Measurements from ENCODE around the gene CLASP1.
"Not testable (repeated sequence)": the region's sequence is repeated elsewhere in the genome, so short reads cannot be mapped to it uniquely, and the experiment has no call there.

Gene CLASP1

GRCh38 chr2:121409388-121409787, 239.9 kb downstream of the CLASP1 start:
- DNase-seq: no peak

GRCh38 chr2:121408641-121409040, 240.6 kb downstream of the CLASP1 start:
- DNase-seq: no peak

- no peak for DNase-seq
Measured at GRCh38 chr2:121405233-121405632, 244.0 kb downstream of the CLASP1 start.

DNA sequence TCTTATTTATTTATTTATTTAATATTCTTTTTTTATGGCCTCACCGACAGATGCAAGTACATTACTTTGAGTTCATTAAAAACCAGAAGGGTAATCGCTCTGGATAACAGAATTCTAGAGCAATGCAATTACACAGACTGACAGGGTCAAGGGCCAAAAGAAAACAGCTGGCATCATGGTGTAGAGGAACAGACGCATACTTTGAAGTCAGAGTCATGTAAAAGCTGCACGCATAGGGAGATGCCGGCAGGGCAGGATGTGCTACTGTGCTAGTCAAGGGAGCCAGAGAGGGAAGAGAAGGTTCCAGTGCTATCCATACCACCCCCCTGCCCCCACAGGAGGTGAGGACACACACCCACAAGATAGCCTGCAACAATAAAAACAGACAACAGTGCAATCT, 249.1 kb downstream of the CLASP1 start:
- no peak for DNase-seq

GRCh38 chr2:121398853-121399252, 250.4 kb downstream of the CLASP1 start:
- no peak for DNase-seq

GRCh38 chr2:121390082-121390692, 259.1 kb downstream of the CLASP1 start:
- DNase-seq: no peak

DNA sequence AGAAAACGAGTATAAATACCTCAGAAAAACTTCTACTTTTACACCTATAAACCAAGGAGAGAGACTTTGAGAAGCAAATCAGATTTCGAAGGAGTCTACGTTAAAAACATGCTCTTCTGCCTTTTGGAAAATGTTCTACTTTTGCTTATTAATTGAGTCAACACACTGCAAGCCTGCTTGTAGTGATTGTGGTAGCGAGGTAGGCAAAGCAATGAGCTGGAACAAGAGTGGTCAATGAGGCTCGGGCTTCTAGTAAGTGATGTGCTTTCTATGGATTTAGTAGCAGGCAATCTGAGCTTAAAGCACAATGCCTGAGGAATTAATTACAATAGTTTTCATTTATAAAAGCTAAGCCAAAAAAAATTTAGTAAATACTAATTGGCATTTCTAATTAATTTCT, 260.9 kb downstream of the CLASP1 start:
- no peak for DNase-seq

GRCh38 chr2:121387591-121388325, 261.5 kb downstream of the CLASP1 start:
- no peak for DNase-seq

GRCh38 chr2:121386707-121387106, 262.6 kb downstream of the CLASP1 start:
- no peak for DNase-seq

GRCh38 chr2:121386102-121386501, 263.2 kb downstream of the CLASP1 start:
- no peak for DNase-seq

DNA sequence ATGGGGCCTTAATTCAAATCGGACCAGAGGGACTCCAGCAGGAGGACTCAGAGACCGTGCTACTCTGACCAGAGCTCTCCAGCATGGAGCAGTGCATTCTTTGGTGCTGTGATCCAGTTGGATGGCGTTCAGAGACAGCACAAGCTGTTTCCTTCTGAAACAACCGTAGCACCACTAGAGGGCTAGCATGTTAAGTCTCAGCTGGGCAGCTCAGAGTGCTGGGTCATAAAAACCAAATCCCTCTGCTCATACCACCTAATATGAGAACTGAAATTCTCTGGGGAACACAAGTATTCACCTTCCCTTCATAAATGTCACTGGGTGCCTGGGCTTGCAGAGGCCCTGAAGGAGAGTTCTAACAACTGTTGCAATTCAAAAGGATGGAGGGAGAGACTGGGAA, 266.5 kb downstream of the CLASP1 start:
- DNase-seq: no peak

DNA sequence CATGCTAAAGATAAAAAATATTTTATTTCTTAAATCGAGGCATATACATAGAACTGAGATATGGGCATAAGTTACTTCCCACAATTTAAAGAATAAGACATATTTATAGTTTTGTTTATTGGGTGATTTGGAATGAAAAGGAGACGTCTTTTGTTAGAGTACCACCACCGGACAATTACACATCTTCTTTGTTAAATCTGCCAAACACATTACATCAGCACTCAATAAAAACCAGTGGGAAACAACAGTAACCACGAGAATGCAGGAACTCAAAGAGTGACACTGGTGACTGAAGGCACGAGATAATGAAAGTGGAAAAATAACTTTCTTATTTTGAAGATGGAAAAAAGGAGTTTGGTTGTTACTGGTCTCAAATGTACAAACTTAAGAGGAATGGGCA, 271.6 kb downstream of the CLASP1 start:
- DNase-seq: no peak

DNA sequence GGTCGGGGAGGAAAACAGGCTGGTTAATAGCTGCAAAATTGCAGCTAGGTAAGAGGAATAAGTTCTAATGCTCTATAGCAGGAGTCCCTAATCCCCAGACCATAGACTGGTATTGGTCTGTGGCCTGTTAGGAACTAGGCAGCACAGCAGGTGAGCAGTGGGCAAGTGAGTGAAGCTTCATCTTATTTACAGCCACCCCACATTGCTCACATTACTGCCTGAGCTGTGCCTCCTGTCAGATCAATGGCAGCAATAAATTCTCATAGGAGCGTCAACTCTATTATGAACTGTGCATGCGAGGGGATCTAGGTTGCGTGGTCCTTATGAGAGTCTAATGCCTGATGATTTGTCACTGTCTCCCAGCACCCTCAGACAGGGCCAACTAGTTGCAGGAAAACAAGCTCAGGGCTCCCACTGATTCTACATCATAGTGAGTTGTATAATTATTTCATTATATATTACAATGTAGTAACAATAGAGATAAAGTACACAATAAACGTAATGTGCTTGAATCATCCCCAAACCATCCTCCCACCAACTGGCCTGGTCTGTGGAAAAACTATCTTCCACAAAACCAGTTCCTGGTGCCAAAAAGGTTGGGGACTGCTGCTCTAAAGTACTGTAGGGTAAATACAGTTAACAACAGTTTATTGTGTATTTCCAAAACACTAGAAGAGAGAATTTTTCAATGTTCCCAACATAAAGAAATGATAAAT, 272.6 kb downstream of the CLASP1 start:
- DNase-seq: no peak

- no peak for DNase-seq
Measured at GRCh38 chr2:121375621-121376159, 273.6 kb downstream of the CLASP1 start.

GRCh38 chr2:121374412-121375075, 274.7 kb downstream of the CLASP1 start:
- DNase-seq: not testable (repeated sequence)

GRCh38 chr2:121372721-121373353, 276.4 kb downstream of the CLASP1 start:
- DNase-seq: no peak

GRCh38 chr2:121372082-121372481, 277.2 kb downstream of the CLASP1 start:
- no peak for DNase-seq

GRCh38 chr2:121368836-121369235, 280.4 kb downstream of the CLASP1 start:
- no peak for DNase-seq

- no peak for DNase-seq
Measured at GRCh38 chr2:121368155-121368554, 281.1 kb downstream of the CLASP1 start.

DNA sequence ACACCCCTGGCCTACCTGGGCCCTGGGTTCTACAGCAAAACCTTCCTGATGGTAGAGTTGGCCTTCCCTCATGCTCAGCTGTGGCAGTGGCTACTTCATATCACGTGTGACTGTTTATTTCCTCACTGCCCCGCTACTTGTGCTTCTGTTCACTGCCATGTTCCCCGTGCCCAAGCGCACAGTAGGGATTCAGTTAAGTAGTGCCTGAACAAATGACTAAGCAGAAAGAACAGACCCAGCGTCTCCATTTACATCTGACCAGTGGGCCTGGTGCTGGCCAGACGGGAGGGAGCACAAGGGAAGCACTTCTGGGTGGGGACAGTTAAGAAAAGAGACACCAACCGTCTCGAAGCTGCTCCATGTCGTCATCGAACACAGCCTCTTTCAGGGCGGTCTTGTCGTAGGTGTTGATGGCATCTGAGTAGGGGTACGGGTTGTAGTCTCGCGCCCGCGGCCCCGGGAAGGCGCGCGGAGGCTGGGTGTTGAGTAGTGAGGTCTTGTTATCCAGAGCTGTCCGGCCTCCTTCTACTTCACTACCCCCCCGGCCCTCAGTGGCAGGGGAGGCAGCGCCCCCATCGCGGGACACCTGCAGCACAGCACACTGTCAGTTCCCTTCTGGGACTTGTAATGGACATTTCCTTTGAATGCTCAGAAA, 281.9 kb downstream of the CLASP1 start:
- no peak for DNase-seq

DNA sequence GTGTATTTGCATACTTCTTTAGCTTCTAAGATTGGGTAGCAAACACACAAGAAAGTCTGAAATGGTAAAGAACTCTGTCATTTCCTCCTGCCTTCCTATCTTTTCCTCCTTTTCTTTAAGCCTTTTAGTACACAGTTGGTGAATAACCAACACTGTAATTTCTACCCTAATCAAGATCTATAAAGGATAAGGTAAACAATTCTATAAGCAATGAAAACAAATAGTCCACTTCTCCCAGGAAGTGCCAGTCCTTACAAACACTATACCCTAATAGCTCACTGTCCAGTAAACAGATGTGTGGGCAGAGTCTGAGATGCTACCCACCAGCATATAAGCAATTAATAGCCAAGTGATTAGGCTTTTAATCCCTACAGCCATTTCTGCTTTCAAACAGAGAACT, 283.2 kb downstream of the CLASP1 start:
- no peak for DNase-seq

GRCh38 chr2:121365061-121365460, 284.2 kb downstream of the CLASP1 start:
- no peak for DNase-seq
